ENCODE data around the gene PRSS1. TPM values are rescaled to one million over a fixed set of nuclear protein-coding genes. Genes with fewer than 3 reads are reported as not detected.

The PRSS1 gene
- total and polyA plus RNA-seq, 2 of the 8 experiments (the other 6 are each of a cell fraction or from before 2014, with no cell fraction given), result 0.09 TPM; not detected in 1

GRCh38 chr7:142793156-142793555, 43.9 kb downstream of the PRSS1 start (continued):
- TF ChIP-seq CHD7 (IDR thresholded peaks at IDR 0.05; ENCODE audit: insufficient replicate concordance, low read length) (no peak), TEAD4 (IDR thresholded peaks at IDR 0.05; ENCODE audit: low read depth, low read length) (no peak), BACH1 (IDR thresholded peaks at IDR 0.05; ENCODE audit: low read length) (no peak), TAF1 (IDR thresholded peaks at IDR 0.05; ENCODE audit: low read depth, low read length) (no peak), SIX5 (IDR thresholded peaks at IDR 0.05; ENCODE audit: low read depth, low read length) (no peak), KDM5A (IDR thresholded peaks at IDR 0.05; ENCODE audit: low read length) (no peak), RAD21 (IDR thresholded peaks at IDR 0.05 in 1 of 2, conservative IDR thresholded peaks at IDR 0.05 in 1 of 2; ENCODE audit: low read depth in 2 of 2, low read length in 2 of 2) (no peak)

Data from H1 (cell line).